CD4-positive, alpha-beta T cell treated with Interleukin-10 for 1 hour (primary cell): ENCODE data around the gene CAMK1G.

ENCODE experiments used
- DNase-seq: peaks from one replicate; pipeline ENCODE4 v3.0.0-alpha.2; 2020

Gene CAMK1G

GRCh38 chr1:209620487-209620884 is 37.0 kb downstream of the CAMK1G start:
- DNase-seq, result no peak

- no peak for DNase-seq
Measured at GRCh38 chr1:209621286-209621685, 37.8 kb downstream of the CAMK1G start.

GRCh38 chr1:209621741-209622655 is 38.5 kb downstream of the CAMK1G start:
- no peak for DNase-seq

- DNase-seq, result no peak
Measured at GRCh38 chr1:209622841-209623829, 39.6 kb downstream of the CAMK1G start.

- DNase-seq, result no peak
Measured at GRCh38 chr1:209624558-209625549, 41.3 kb downstream of the CAMK1G start.

GRCh38 chr1:209625791-209626285 is 42.3 kb downstream of the CAMK1G start:
- no peak for DNase-seq

GRCh38 chr1:209626346-209627026 is 43.0 kb downstream of the CAMK1G start:
- no peak for DNase-seq

GRCh38 chr1:209627027-209627731 is 43.7 kb downstream of the CAMK1G start:
- DNase-seq, result no peak

- DNase-seq, result peak; percentile 75
Measured at GRCh38 chr1:209627732-209628196, 44.2 kb downstream of the CAMK1G start.

GRCh38 chr1:209628618-209629299 is 45.2 kb downstream of the CAMK1G start:
- DNase-seq, result no peak

- no peak for DNase-seq
Measured at GRCh38 chr1:209629621-209630382, 46.3 kb downstream of the CAMK1G start.

GRCh38 chr1:209630383-209631225 is 47.1 kb downstream of the CAMK1G start:
- DNase-seq, result no peak

GRCh38 chr1:209633335-209633997 is 50.0 kb downstream of the CAMK1G start:
- no peak for DNase-seq

- no peak for DNase-seq
Measured at GRCh38 chr1:209634005-209634737, 50.7 kb downstream of the CAMK1G start.

GRCh38 chr1:209635850-209636249 is 52.3 kb downstream of the CAMK1G start:
- DNase-seq, result no peak

- no peak for DNase-seq
Measured at GRCh38 chr1:209641832-209642172, 58.3 kb downstream of the CAMK1G start.

- DNase-seq, result no peak
Measured at GRCh38 chr1:209642816-209643215, 59.3 kb downstream of the CAMK1G start.
